ENCODE data around the gene EXOC8. TPM values are rescaled to one million over a fixed set of nuclear protein-coding genes. Genes with fewer than 3 reads are reported as not detected.

EXOC8 gene
- total and polyA plus RNA-seq, 2 donors (not counting 3 experiments of a cell fraction or from before 2014, with no cell fraction given), result 2.8 to 13.2 TPM

GRCh38 chr1:231334079-231334666, 3.5 kb downstream of the EXOC8 start:
- H3K36me3 ChIP-seq (ENCODE audit: control insufficient read depth in 2 of 2, extremely low read depth in 1 of 2, insufficient read depth in 2 of 2, low read length in 2 of 2), result no peaks in the 10 kb centered on the region
- no TSS peak for BruUV-seq (replicated peaks)
- no peaks in the 10 kb centered on the region for H3K9me1 ChIP-seq (replicated peaks; ENCODE audit: control insufficient read depth, extremely low read depth, insufficient read depth, low read length)
- no peak overlapping the region for H2AFZ ChIP-seq (ENCODE audit: low read depth, low read length)
- H3K4me3 ChIP-seq (replicated peaks in 1 of 3; ENCODE audit: insufficient read depth in 1 of 3, low read depth in 1 of 3, low read length in 3 of 3), result peak overlapping the region in 2 of 3 experiments; percentile 5 to 70
- H3K9me3 ChIP-seq (replicated peaks; ENCODE audit: control insufficient read depth, insufficient read depth, low read length), result no peaks in the 10 kb centered on the region
- dilution Hi-C loops (cut with MboI; ENCODE audit: extremely low pct_ligation_motif_present, low sequenced_read_pairs), result no loop called here
- DNase-seq (ENCODE audit: low read depth, low spot score) (no peak), FAIRE-seq (peak; percentile 24)
- H3K4me1 ChIP-seq (ENCODE audit: control insufficient read depth, extremely low read depth, insufficient read depth, low read length), result peaks cover 40% of the 10 kb centered on the region
- POLR2A ChIA-PET, result no interaction called here
- peaks cover 66% of the 10 kb centered on the region for H3K79me2 ChIP-seq (ENCODE audit: control insufficient read depth, insufficient read depth, low read length)
- no peak overlapping the region for H3K9ac ChIP-seq (replicated peaks; ENCODE audit: extremely low read depth, insufficient read depth, low read length)
- TF ChIP-seq FOS (IDR thresholded peaks at IDR 0.05; ENCODE audit: borderline replicate concordance, insufficient read depth, low read length), result no peak
- H3K4me2 ChIP-seq (ENCODE audit: insufficient read depth, low read length), result peak overlapping the region; percentile 82
- intact Hi-C loops (cut with micrococcal nuclease), result loop anchor here (10.0 kb wide), 1 partner anchor 299 kb away; no protein-coding TSS in a partner anchor
- CTCF ChIA-PET, result interaction anchor here (0.9 to 2.0 kb wide), 8 partner anchors 9 to 250 kb away, joined by 3 to 7 read pairs (median 4); no protein-coding TSS in a partner anchor
- no peak overlapping the region for H3K27ac ChIP-seq (ENCODE audit: insufficient read depth, low read depth, low read length)
- peaks cover 4% of the 10 kb centered on the region for H4K20me1 ChIP-seq (replicated peaks; ENCODE audit: control insufficient read depth, extremely low read depth, insufficient read depth, low read length)
- H3K27me3 ChIP-seq (ENCODE audit: control insufficient read depth in 2 of 2, insufficient read depth in 2 of 2, low read length in 2 of 2), result no peaks in the 10 kb centered on the region

- no peak overlapping the region for H3K4me3 ChIP-seq (replicated peaks in 1 of 3; ENCODE audit: insufficient read depth in 1 of 3, low read depth in 1 of 3, low read length in 3 of 3)
Measured at GRCh38 chr1:231332761-231333160, 4.9 kb downstream of the EXOC8 start.

More at GRCh38 chr1:231332761-231333160, 4.9 kb downstream of the EXOC8 start:
- Histone ChIP-seq H3K27ac (ENCODE audit: insufficient read depth, low read depth, low read length) (no peak overlapping the region), H3K27me3 (ENCODE audit: control insufficient read depth in 2 of 2, insufficient read depth in 2 of 2, low read length in 2 of 2) (no peaks in the 10 kb centered on the region), H3K4me2 (ENCODE audit: insufficient read depth, low read length) (peak overlapping the region; percentile 82), H3K79me2 (ENCODE audit: control insufficient read depth, insufficient read depth, low read length) (peaks cover 56% of the 10 kb centered on the region), H2AFZ (ENCODE audit: low read depth, low read length) (no peak overlapping the region), H3K9me1 (replicated peaks; ENCODE audit: control insufficient read depth, extremely low read depth, insufficient read depth, low read length) (no peaks in the 10 kb centered on the region), H4K20me1 (replicated peaks; ENCODE audit: control insufficient read depth, extremely low read depth, insufficient read depth, low read length) (peaks cover 4% of the 10 kb centered on the region), H3K9me3 (replicated peaks; ENCODE audit: control insufficient read depth, insufficient read depth, low read length) (no peaks in the 10 kb centered on the region), H3K9ac (replicated peaks; ENCODE audit: extremely low read depth, insufficient read depth, low read length) (no peak overlapping the region), H3K36me3 (ENCODE audit: control insufficient read depth in 2 of 2, extremely low read depth in 1 of 2, insufficient read depth in 2 of 2, low read length in 2 of 2) (no peaks in the 10 kb centered on the region), H3K4me1 (ENCODE audit: control insufficient read depth, extremely low read depth, insufficient read depth, low read length) (peaks cover 37% of the 10 kb centered on the region)
- POLR2A ChIA-PET, result no interaction called here
- no peak for DNase-seq (ENCODE audit: low read depth, low spot score)
- no peak for TF ChIP-seq CTCF (IDR thresholded peaks at IDR 0.05; ENCODE audit: extremely low read depth in 1 of 2, insufficient read depth in 1 of 2, low read depth in 1 of 2, low read length in 2 of 2)
- TF ChIP-seq EZH2 (IDR thresholded peaks at IDR 0.05; ENCODE audit: borderline replicate concordance, low read depth, low read length, severe bottlenecking), result no peak
- TF ChIP-seq POLR2AphosphoS5 (IDR thresholded peaks at IDR 0.05; ENCODE audit: insufficient read depth, low read depth, low read length), result no peak
- TF ChIP-seq POLR2A (IDR thresholded peaks at IDR 0.05; ENCODE audit: low read depth, low read length), result no peak
- no peak for TF ChIP-seq GATA2 (IDR thresholded peaks at IDR 0.05; ENCODE audit: insufficient read depth, insufficient read length, low read depth, low read length)
- TF ChIP-seq FOS (IDR thresholded peaks at IDR 0.05; ENCODE audit: borderline replicate concordance, insufficient read depth, low read length), result no peak
- no peak for TF ChIP-seq MYC (IDR thresholded peaks at IDR 0.05; ENCODE audit: low read depth, low read length)
- no peak for TF ChIP-seq MAX (IDR thresholded peaks at IDR 0.05; ENCODE audit: insufficient read depth, insufficient read length)
- no peak for TF ChIP-seq JUN (IDR thresholded peaks at IDR 0.05; ENCODE audit: borderline replicate concordance, insufficient read depth, insufficient read length, low read depth)
- dilution Hi-C loops (cut with MboI; ENCODE audit: extremely low pct_ligation_motif_present, low sequenced_read_pairs) (no loop called here), intact Hi-C loops (cut with micrococcal nuclease) (loop anchor here (10.0 kb wide), 1 partner anchor 298 kb away; no protein-coding TSS in a partner anchor)
- CTCF ChIA-PET, result interaction anchor here (1.4 kb wide), 1 partner anchor 17 kb away, joined by 4 read pairs; no protein-coding TSS in a partner anchor
- BruUV-seq (replicated peaks), result no TSS peak
- no peak for FAIRE-seq

All from endothelial cell of umbilical vein (primary cell).